Esophagus muscularis mucosa (tissue), 4 donors: ENCODE results near the gene PCSK9. TPM values are rescaled to one million over a fixed set of nuclear protein-coding genes. Genes with fewer than 3 reads are reported as not detected.

Source experiments
- DNase-seq: peaks from one replicate; pipeline ENCODE4 v3.0.0-alpha.2; 2017; ENCODE audit errors: extremely low spot score
- H3K27ac ChIP-seq, 4 donors: fragments of 200-600 bp; sonication (generic); replicated peaks in 1 of 4; 1 replicate in 3 of 4; 2 replicates in 1 of 4; pipeline ENCODE4 v1.5.1; 2016 to 2019; ENCODE audit warnings: mild to moderate bottlenecking in 1 of 4
- H3K27me3 ChIP-seq, 4 donors: fragments of 200-600 bp; sonication (generic); one replicate each; pipeline versions ENCODE4 v1.5.1 to v1.6.0; 2016 to 2019
- H3K36me3 ChIP-seq, 4 donors: fragments of 200-600 bp; sonication (generic); one replicate each; pipeline ENCODE4 v1.5.1; 2016 to 2019
- H3K4me1 ChIP-seq, 4 donors: fragments of 200-600 bp; sonication (generic); one replicate each; pipeline ENCODE4 v1.5.1; 2016 to 2019
- H3K4me3 ChIP-seq, 4 donors: fragments of 200-600 bp; sonication (generic); 1 replicate in 2 of 4; 2 replicates in 2 of 4; pipeline ENCODE4 v1.5.1; 2016 to 2019; ENCODE audit warnings: mild to moderate bottlenecking in 4 of 4, moderate library complexity in 1 of 4
- H3K9me3 ChIP-seq, 4 donors: fragments of 200-600 bp; sonication (generic); 1 replicate in 3 of 4; 2 replicates in 1 of 4; pipeline ENCODE4 v1.5.1; 2016 to 2019
- EP300 ChIP-seq: sonication (generic); formaldehyde crosslinking; IDR thresholded peaks from one replicate; pipeline ENCODE4 v1.6.1; 2017; ENCODE audit warnings: antibody characterized with exemption
- POLR2A ChIP-seq: fragments of 450-650 bp; IDR thresholded peaks from one replicate; pipeline ENCODE4 v1.6.1; 2017; ENCODE audit warnings: antibody characterized with exemption, moderate library complexity, mild to moderate bottlenecking, low read depth
- POLR2AphosphoS5 ChIP-seq, 2 donors: sonication (generic); formaldehyde crosslinking; IDR thresholded peaks; one replicate each; pipeline ENCODE4 v1.6.1; 2017; ENCODE audit warnings: antibody characterized with exemption in 2 of 2
- WGBS: methylation state at CpG from one replicate; pipeline ENCODE4 v1.1.5; 2018; 5-methylcytosine and 5-hydroxymethylcytosine counted together
- intact Hi-C: fragments of 100-400 bp; cut with DNase I; formaldehyde crosslinking; loops from one replicate; pipeline ENCODE4 v1.15.1; 2023
- total RNA-seq, 4 donors: library from RNA; depleted of rRNA; stranded (reverse); fragments of >200 nt; gene quantifications; one replicate each; pipeline versions ENCODE4 v1.1.0 to v1.2.1, GENCODE V29; 2016
- TF ChIP-seq, protein P1 (sequence below), 3 experiments: fragments of 200-600 bp in 2 of 3; fragments of 450-650 bp in 1 of 3; sonication (generic) in 2 of 3; IDR thresholded peaks; one replicate each; pipeline ENCODE4 v1.5.1; 2017 to 2019; ENCODE audit warnings: antibody characterized with exemption in 3 of 3, mild to moderate bottlenecking in 2 of 3, moderate library complexity in 1 of 3

Gene PCSK9
- total RNA-seq, 4 donors from 2014 or later, result 0.17 to 0.29 TPM; not detected in 2

DNA sequence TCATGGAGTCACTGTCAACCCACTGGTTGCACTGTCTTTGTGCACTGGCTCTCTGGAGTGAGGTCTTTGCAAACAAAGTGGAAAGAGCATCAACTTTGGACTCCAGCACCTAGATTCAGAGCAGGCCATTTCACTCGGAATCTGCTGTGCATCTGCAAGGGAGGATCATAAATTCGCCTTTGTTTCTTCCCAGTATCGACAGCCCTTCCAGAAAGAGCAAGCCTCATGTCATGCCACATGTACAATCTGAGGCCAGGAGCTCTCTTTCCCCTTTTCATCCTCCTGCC lies 853 bp upstream of the PCSK9 start:
- TF ChIP-seq EP300 (no peak), POLR2AphosphoS5 (IDR thresholded peaks at IDR 0.05) (no peak), POLR2A (no peak)
- TF ChIP-seq, protein P1, sequence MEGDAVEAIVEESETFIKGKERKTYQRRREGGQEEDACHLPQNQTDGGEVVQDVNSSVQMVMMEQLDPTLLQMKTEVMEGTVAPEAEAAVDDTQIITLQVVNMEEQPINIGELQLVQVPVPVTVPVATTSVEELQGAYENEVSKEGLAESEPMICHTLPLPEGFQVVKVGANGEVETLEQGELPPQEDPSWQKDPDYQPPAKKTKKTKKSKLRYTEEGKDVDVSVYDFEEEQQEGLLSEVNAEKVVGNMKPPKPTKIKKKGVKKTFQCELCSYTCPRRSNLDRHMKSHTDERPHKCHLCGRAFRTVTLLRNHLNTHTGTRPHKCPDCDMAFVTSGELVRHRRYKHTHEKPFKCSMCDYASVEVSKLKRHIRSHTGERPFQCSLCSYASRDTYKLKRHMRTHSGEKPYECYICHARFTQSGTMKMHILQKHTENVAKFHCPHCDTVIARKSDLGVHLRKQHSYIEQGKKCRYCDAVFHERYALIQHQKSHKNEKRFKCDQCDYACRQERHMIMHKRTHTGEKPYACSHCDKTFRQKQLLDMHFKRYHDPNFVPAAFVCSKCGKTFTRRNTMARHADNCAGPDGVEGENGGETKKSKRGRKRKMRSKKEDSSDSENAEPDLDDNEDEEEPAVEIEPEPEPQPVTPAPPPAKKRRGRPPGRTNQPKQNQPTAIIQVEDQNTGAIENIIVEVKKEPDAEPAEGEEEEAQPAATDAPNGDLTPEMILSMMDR (IDR thresholded peaks at IDR 0.05), result no peak
- peaks cover 0 to 45% (median 17%) of the 10 kb centered on the region in 4 donors for H3K27me3 ChIP-seq
- H3K36me3 ChIP-seq, result no peaks in the 10 kb centered on the region
- intact Hi-C loops, result no loop called here
- H3K9me3 ChIP-seq, result no peaks in the 10 kb centered on the region
- peaks cover 7 to 26% (median 23%) of the 10 kb centered on the region in 4 donors for H3K4me1 ChIP-seq
- no peak overlapping the region for H3K27ac ChIP-seq
- no peak for DNase-seq
- H3K4me3 ChIP-seq, result no peak overlapping the region
- 89% methylated on average over 3 of the region's 3 CpGs for WGBS

DNA sequence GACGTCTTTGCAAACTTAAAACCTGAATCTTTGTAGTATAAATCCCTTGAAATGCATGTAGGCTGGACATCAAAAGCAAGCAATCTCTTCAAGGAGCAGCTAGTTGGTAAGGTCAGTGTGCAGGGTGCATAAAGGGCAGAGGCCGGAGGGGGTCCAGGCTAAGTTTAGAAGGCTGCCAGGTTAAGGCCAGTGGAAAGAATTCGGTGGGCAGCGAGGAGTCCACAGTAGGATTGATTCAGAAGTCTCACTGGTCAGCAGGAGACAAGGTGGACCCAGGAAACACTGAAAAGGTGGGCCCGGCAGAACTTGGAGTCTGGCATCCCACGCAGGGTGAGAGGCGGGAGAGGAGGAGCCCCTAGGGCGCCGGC lies 390 bp upstream of the PCSK9 start:
- Histone ChIP-seq H3K36me3 (no peaks in the 10 kb centered on the region), H3K27ac (no peak overlapping the region), H3K27me3 (peaks cover 0 to 45% (median 15%) of the 10 kb centered on the region in 4 donors), H3K4me1 (peaks cover 7 to 26% (median 23%) of the 10 kb centered on the region in 4 donors), H3K9me3 (no peaks in the 10 kb centered on the region), H3K4me3 (peak overlapping the region in 1 of 4 donors; percentile 36)
- no peak for TF ChIP-seq POLR2A
- TF ChIP-seq POLR2AphosphoS5 (IDR thresholded peaks at IDR 0.05), result no peak
- TF ChIP-seq, protein P1 (IDR thresholded peaks at IDR 0.05), result no peak
- no peak for TF ChIP-seq EP300
- 45% methylated on average over 9 of the region's 9 CpGs for WGBS
- no peak for DNase-seq
- intact Hi-C loops, result no loop called here

DNA sequence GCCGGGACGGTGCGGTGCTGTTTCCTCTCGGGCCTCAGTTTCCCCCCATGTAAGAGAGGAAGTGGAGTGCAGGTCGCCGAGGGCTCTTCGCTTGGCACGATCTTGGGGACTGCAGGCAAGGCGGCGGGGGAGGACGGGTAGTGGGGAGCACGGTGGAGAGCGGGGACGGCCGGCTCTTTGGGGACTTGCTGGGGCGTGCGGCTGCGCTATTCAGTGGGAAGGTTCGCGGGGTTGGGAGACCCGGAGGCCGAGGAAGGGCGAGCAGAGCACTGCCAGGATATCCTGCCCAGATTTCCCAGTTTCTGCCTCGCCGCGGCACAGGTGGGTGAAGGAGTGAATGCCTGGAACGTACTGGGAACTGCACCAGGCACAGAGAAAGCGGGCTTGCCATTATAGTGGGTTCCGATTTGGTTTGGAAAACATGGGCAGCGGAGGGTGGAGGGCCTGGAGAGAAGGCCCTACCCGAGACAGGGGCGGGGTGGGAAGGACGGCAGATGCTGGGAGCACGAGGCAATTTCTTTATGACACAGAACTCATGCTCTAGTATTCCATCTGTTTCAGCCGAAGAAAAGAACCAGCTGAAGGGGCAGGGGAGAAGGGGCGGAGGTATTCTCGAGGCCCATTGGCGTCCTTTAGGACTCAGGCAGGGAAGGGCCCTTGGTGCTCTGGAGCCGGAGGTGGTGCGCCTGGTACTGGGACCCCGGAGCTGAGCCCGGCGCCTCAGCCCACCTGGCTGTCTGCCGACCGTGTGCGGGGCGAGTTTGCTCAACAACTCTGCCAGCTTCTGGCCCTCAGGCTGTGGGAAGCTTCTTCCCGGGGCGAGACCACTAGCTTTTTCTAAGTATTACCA lies 960 bp downstream of the PCSK9 start:
- Histone ChIP-seq H3K4me3 (peak overlapping the region; percentile 25 to 36 (median 30)), H3K36me3 (no peaks in the 10 kb centered on the region), H3K9me3 (no peaks in the 10 kb centered on the region), H3K27me3 (peaks cover 0 to 45% (median 12%) of the 10 kb centered on the region in 4 donors), H3K27ac (no peak overlapping the region), H3K4me1 (peaks cover 7 to 23% (median 21%) of the 10 kb centered on the region in 4 donors)
- no peak for TF ChIP-seq EP300
- TF ChIP-seq, protein P1 (IDR thresholded peaks at IDR 0.05), result no peak
- no peak for TF ChIP-seq POLR2A
- no peak for TF ChIP-seq POLR2AphosphoS5 (IDR thresholded peaks at IDR 0.05)
- WGBS, result 23% methylated on average over 38 of the region's 49 CpGs
- no peak for DNase-seq
- intact Hi-C loops, result no loop called here

DNA sequence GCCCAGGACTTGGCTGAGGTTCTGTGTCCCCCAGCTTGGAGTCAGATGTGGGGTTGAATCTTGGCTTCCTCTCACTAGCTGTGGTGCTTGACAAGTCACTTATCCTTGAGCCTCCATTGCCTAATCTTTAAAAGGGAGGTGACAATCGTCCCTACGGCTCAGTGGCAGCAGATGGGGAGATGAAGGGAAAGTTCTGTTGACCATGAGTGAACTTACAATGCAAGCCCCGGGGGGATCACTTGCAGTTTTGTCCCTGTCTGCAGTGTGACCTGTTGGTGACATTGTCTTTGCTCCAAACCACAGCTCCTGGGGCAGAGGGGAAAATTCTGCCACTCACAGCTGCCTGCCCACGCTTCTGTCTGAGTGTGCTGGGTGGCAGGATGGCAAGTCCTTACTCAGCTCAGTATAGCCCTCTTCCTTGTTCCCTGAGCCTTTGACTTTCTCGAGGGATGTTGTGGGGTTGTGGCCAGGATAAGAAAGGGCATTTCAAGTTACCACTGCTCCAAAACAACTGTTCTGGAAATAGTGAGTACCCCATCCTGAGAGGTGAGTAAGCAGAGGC lies 1.7 kb downstream of the PCSK9 start:
- intact Hi-C loops, result no loop called here
- WGBS, result 50% methylated on average over 4 of the region's 5 CpGs
- no peak overlapping the region for H3K27ac ChIP-seq
- H3K9me3 ChIP-seq, result no peaks in the 10 kb centered on the region
- peaks cover 7 to 17% (median 14%) of the 10 kb centered on the region in 4 donors for H3K4me1 ChIP-seq
- H3K4me3 ChIP-seq, result no peak overlapping the region
- H3K36me3 ChIP-seq, result no peaks in the 10 kb centered on the region
- DNase-seq, result no peak
- TF ChIP-seq POLR2AphosphoS5 (IDR thresholded peaks at IDR 0.05), result no peak
- TF ChIP-seq, protein P1 (IDR thresholded peaks at IDR 0.05), result no peak
- TF ChIP-seq POLR2A, result no peak
- no peak for TF ChIP-seq EP300
- peaks cover 0 to 45% (median 12%) of the 10 kb centered on the region in 4 donors for H3K27me3 ChIP-seq
